CD4-positive, alpha-beta T cell treated with Interferon alpha-2 for 1 hour (primary cell): ENCODE measurements around the gene POLR2C.

Experiments
- DNase-seq, 2 donors: peaks; one replicate each; pipeline ENCODE4 v3.0.0-alpha.2; 2020 to 2022

POLR2C gene

GRCh38 chr16:57504491-57504890, 42.0 kb downstream of the POLR2C start:
- DNase-seq = no peak

- DNase-seq = no peak
These were observed 42.7 kb downstream of the POLR2C start for GRCh38 chr16:57505169-57505568.

GRCh38 chr16:57507136-57508034, 44.9 kb downstream of the POLR2C start:
- DNase-seq = no peak

- DNase-seq = no peak
These were observed 45.6 kb downstream of the POLR2C start for GRCh38 chr16:57508035-57508425.

- DNase-seq = no peak
These were observed 46.9 kb downstream of the POLR2C start for GRCh38 chr16:57509231-57509923.

GRCh38 chr16:57510016-57510871, 47.8 kb downstream of the POLR2C start:
- DNase-seq = no peak

GRCh38 chr16:57512296-57513001, 50.0 kb downstream of the POLR2C start:
- DNase-seq = no peak

- DNase-seq = no peak
These were observed 51.1 kb downstream of the POLR2C start for GRCh38 chr16:57513371-57514102.

- DNase-seq = no peak
These were observed 51.9 kb downstream of the POLR2C start for GRCh38 chr16:57514371-57514770.

- DNase-seq = no peak
These were observed 52.5 kb downstream of the POLR2C start for GRCh38 chr16:57514791-57515600.

GRCh38 chr16:57516176-57516725, 53.8 kb downstream of the POLR2C start:
- DNase-seq = no peak

GRCh38 chr16:57516773-57517172, 54.3 kb downstream of the POLR2C start:
- no peak for DNase-seq

- no peak for DNase-seq
These were observed 55.2 kb downstream of the POLR2C start for GRCh38 chr16:57517397-57518367.

GRCh38 chr16:57518520-57518919, 56.0 kb downstream of the POLR2C start:
- DNase-seq = no peak

- no peak for DNase-seq
These were observed 56.4 kb downstream of the POLR2C start for GRCh38 chr16:57518922-57519321.

- DNase-seq = peak; percentile 75 to 83
These were observed 57.4 kb downstream of the POLR2C start for GRCh38 chr16:57519796-57520360.
